OCI-LY1 (cell line): Measurements from ENCODE around the gene SMIM41.

Source experiments
- CTCF ChIP-seq: fragments of 200-600 bp; sonication (generic), shearing (Covaris generic); IDR thresholded peaks from 2 replicates; pipeline ENCODE4 v1.5.1; 2017; ENCODE audit warnings: mild to moderate bottlenecking, antibody characterized with exemption, low read length, moderate library complexity, mixed read lengths
- EZH2 ChIP-seq: fragments of 200-600 bp; sonication (generic), shearing (Covaris generic); IDR thresholded peaks from 2 replicates; pipeline ENCODE4 v1.8.0; 2017; ENCODE audit warnings: borderline replicate concordance, mixed run types, mild to moderate bottlenecking, antibody characterized with exemption, low read length, moderate library complexity, mixed read lengths

GRCh38 chr12:52083638-52083996 is 4.1 kb downstream of the SMIM41 start:
- TF ChIP-seq CTCF, result no peak; the same call in 1 of the 2 replicates
- TF ChIP-seq EZH2, result no peak
